Ishikawa (cell line): Measurements from ENCODE around the gene APOL2.

Source experiments
- CEBPB ChIP-seq: IDR thresholded peaks from 2 replicates; pipeline ENCODE4 v1.6.1; 2012
- CREB1 ChIP-seq: IDR thresholded peaks from 2 replicates; pipeline ENCODE4 v1.6.1; 2012; ENCODE audit warnings: low read depth
- EGR1 ChIP-seq: IDR thresholded peaks from 2 replicates; pipeline ENCODE4 v1.6.1; 2012
- EP300 ChIP-seq: IDR thresholded peaks from 2 replicates; pipeline ENCODE4 v1.6.1; 2012; ENCODE audit warnings: borderline replicate concordance
- FOXM1 ChIP-seq: IDR thresholded peaks from 2 replicates; pipeline ENCODE4 v1.6.1; 2012; ENCODE audit warnings: low read depth, borderline replicate concordance
- MAX ChIP-seq: IDR thresholded peaks from 2 replicates; pipeline ENCODE4 v1.6.1; 2012
- NFIC ChIP-seq: IDR thresholded peaks from 2 replicates; pipeline ENCODE4 v1.6.1; 2012
- RAD21 ChIP-seq: IDR thresholded peaks from 2 replicates; pipeline ENCODE4 v1.6.1; 2012; ENCODE audit warnings: low read depth
- TAF1 ChIP-seq: IDR thresholded peaks from 2 replicates; pipeline ENCODE4 v1.6.1; 2012; ENCODE audit warnings: low read depth, mild to moderate bottlenecking
- TCF12 ChIP-seq: IDR thresholded peaks from 2 replicates; pipeline ENCODE4 v1.6.1; 2012; ENCODE audit warnings: low read depth
- TEAD4 ChIP-seq: IDR thresholded peaks from 2 replicates; pipeline ENCODE4 v1.6.1; 2012
- USF1 ChIP-seq: IDR thresholded peaks from 2 replicates; pipeline ENCODE4 v1.6.1; 2012
- YY1 ChIP-seq: IDR thresholded peaks from 2 replicates; pipeline ENCODE4 v1.6.1; 2012; ENCODE audit warnings: low read depth
- ZBTB7A ChIP-seq: IDR thresholded peaks from 2 replicates; pipeline ENCODE4 v1.6.1; 2012; ENCODE audit warnings: low read depth
- TF ChIP-seq, protein P1 (sequence below): IDR thresholded peaks from 2 replicates; pipeline ENCODE4 v1.6.1; 2012; ENCODE audit warnings: low read depth, mild to moderate bottlenecking

Gene APOL2

GRCh38 chr22:36183446-36183845, 55.9 kb downstream of the APOL2 start:
- no peak for TF ChIP-seq EP300
- TF ChIP-seq YY1: no peak
- TF ChIP-seq TEAD4: no peak
- TF ChIP-seq ZBTB7A: no peak
- no peak for TF ChIP-seq CREB1
- no peak for TF ChIP-seq FOXM1
- TF ChIP-seq RAD21: no peak
- no peak for TF ChIP-seq CEBPB
- TF ChIP-seq USF1: no peak
- TF ChIP-seq TAF1: no peak
- no peak for TF ChIP-seq MAX
- no peak for TF ChIP-seq EGR1
- no peak for TF ChIP-seq NFIC

GRCh38 chr22:36182857-36183256, 56.5 kb downstream of the APOL2 start:
- TF ChIP-seq TEAD4: no peak
- no peak for TF ChIP-seq CEBPB
- TF ChIP-seq YY1: no peak
- TF ChIP-seq FOXM1: no peak
- no peak for TF ChIP-seq CREB1
- no peak for TF ChIP-seq ZBTB7A
- TF ChIP-seq NFIC: no peak
- TF ChIP-seq, protein P1, sequence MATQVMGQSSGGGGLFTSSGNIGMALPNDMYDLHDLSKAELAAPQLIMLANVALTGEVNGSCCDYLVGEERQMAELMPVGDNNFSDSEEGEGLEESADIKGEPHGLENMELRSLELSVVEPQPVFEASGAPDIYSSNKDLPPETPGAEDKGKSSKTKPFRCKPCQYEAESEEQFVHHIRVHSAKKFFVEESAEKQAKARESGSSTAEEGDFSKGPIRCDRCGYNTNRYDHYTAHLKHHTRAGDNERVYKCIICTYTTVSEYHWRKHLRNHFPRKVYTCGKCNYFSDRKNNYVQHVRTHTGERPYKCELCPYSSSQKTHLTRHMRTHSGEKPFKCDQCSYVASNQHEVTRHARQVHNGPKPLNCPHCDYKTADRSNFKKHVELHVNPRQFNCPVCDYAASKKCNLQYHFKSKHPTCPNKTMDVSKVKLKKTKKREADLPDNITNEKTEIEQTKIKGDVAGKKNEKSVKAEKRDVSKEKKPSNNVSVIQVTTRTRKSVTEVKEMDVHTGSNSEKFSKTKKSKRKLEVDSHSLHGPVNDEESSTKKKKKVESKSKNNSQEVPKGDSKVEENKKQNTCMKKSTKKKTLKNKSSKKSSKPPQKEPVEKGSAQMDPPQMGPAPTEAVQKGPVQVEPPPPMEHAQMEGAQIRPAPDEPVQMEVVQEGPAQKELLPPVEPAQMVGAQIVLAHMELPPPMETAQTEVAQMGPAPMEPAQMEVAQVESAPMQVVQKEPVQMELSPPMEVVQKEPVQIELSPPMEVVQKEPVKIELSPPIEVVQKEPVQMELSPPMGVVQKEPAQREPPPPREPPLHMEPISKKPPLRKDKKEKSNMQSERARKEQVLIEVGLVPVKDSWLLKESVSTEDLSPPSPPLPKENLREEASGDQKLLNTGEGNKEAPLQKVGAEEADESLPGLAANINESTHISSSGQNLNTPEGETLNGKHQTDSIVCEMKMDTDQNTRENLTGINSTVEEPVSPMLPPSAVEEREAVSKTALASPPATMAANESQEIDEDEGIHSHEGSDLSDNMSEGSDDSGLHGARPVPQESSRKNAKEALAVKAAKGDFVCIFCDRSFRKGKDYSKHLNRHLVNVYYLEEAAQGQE: no peak
- no peak for TF ChIP-seq EP300
- TF ChIP-seq TCF12: no peak

DNA sequence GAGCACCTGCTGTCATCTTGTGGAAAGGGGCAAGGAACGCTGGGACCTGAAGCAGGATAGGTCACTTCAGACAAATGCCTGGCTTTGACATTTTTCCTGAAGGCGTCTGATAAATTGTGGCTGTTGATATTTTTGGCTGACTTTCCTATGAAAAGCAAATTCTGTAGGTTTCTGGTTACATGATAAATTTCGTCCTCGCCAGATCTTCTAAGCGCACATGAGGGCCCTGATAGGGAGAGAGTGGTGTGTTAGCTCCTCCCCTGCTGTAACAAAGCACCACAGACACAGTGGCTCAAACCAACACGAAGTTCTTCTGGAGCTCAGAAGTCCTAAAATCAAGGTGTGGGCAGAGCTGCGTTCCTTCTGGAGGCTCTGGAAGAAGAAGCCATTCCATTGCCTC, 57.3 kb downstream of the APOL2 start:
- TF ChIP-seq EGR1: no peak
- no peak for TF ChIP-seq RAD21
- no peak for TF ChIP-seq NFIC
- TF ChIP-seq EP300: no peak
- TF ChIP-seq, protein P1: no peak
- TF ChIP-seq USF1: no peak
- no peak for TF ChIP-seq CREB1
- no peak for TF ChIP-seq CEBPB
- TF ChIP-seq TEAD4: no peak
- no peak for TF ChIP-seq YY1
- no peak for TF ChIP-seq TCF12
- no peak for TF ChIP-seq TAF1
- TF ChIP-seq ZBTB7A: no peak
- no peak for TF ChIP-seq FOXM1

- TF ChIP-seq, protein P1: no peak
- no peak for TF ChIP-seq EP300
- TF ChIP-seq NFIC: no peak
- no peak for TF ChIP-seq TAF1
- no peak for TF ChIP-seq CREB1
- TF ChIP-seq CEBPB: no peak
- no peak for TF ChIP-seq ZBTB7A
- no peak for TF ChIP-seq TCF12
Measured at GRCh38 chr22:36180928-36181327, 58.4 kb downstream of the APOL2 start.
